GM12878 (cell line): ENCODE results near the gene CAPN10. TPM values are rescaled to one million over a fixed set of nuclear protein-coding genes. Genes with fewer than 3 reads are reported as not detected.

Experiments used
- ATAC-seq: fragments of 200-7000 bp; cut with Tn5 transposase; 3 replicates; pipeline ENCODE4 v1.9.1; 2020; ENCODE audit warnings: mild to moderate bottlenecking, moderate library complexity
- BruUV-seq: library from RNA; stranded (reverse); fragments of 400-500 nt; replicated peaks from 2 replicates; lab custom pipeline; 2021; lab: Mats Ljungman, UMichigan
- CTCF ChIA-PET: fragments of 300-600 bp; sonication (Branson Sonifier 250); formaldehyde crosslinking; extraction: SDS; loops from one replicate; lab custom pipeline; 2021; ENCODE audit warnings: inconsistent platforms; lab: Yijun Ruan, JAX
- POLR2A ChIA-PET: fragments of 350-600 bp; formaldehyde crosslinking; extraction: SDS; loops from one replicate; lab custom pipeline; 2021; ENCODE audit warnings: inconsistent platforms; lab: Charles Lee
- RAD21 ChIA-PET: fragments of 300-600 bp; sonication (Branson Sonifier 250); formaldehyde crosslinking; loops from one replicate; lab custom pipeline; 2023; ENCODE audit warnings: antibody characterized with exemption; ENCODE audit not compliant: unreplicated experiment; lab: Charles Lee
- SMC1A ChIA-PET: fragments of 300-600 bp; sonication (Branson Sonifier 250); formaldehyde crosslinking; loops from one replicate; lab custom pipeline; 2023; ENCODE audit not compliant: unreplicated experiment, uncharacterized antibody; lab: Charles Lee
- DNase-seq: peaks from one replicate; pipeline ENCODE4 v3.0.0-alpha.2; 2011; ENCODE audit warnings: low read depth, low spot score
- FAIRE-seq: peaks from 3 replicates; lab custom pipeline; 2011; peaks lifted over from hg19 to GRCh38; lab: Jason Lieb, UNC
- H2AFZ ChIP-seq: 2 replicates; pipeline ENCODE4 v1.6.0; 2011; ENCODE audit warnings: low read depth, low read length, control low read depth; ENCODE audit not compliant: control insufficient read depth
- H3K27ac ChIP-seq: 2 replicates; pipeline ENCODE4 v1.5.1; 2011; ENCODE audit warnings: control low read depth; ENCODE audit not compliant: control insufficient read depth, insufficient read depth
- H3K27me3 ChIP-seq, 2 experiments: replicated peaks in 1 of 2; 2 replicates each; pipeline versions ENCODE4 v1.6.0 to v1.6.1; 2011; ENCODE audit warnings: low read length in 1 of 2; ENCODE audit not compliant: control insufficient read depth in 2 of 2, insufficient read depth in 2 of 2
- H3K36me3 ChIP-seq, 2 experiments: 2 replicates each; pipeline ENCODE4 v1.5.1; 2011; ENCODE audit warnings: low read length in 1 of 2; ENCODE audit not compliant: control insufficient read depth in 2 of 2, insufficient read depth in 2 of 2
- H3K4me1 ChIP-seq: 2 replicates; pipeline ENCODE4 v1.6.1; 2011; ENCODE audit warnings: mild to moderate bottlenecking, low read length, moderate library complexity, mixed read lengths; ENCODE audit not compliant: control insufficient read depth, insufficient read depth
- H3K4me2 ChIP-seq: 2 replicates; pipeline ENCODE4 v1.6.0; 2011; ENCODE audit warnings: control low read depth; ENCODE audit not compliant: control insufficient read depth, insufficient read depth
- H3K4me3 ChIP-seq: fragments of 200-600 bp; sonication (generic); 2 replicates; pipeline ENCODE4 v1.5.1; 2016
- H3K79me2 ChIP-seq: 2 replicates; pipeline ENCODE4 v1.6.0; 2011; ENCODE audit warnings: low read length; ENCODE audit not compliant: control insufficient read depth, insufficient read depth
- H3K9ac ChIP-seq: 2 replicates; pipeline ENCODE4 v1.8.0; 2011; ENCODE audit warnings: low read length, control low read depth, mixed read lengths; ENCODE audit not compliant: control insufficient read depth, insufficient read depth
- H3K9me3 ChIP-seq: replicated peaks from 3 replicates; pipeline ENCODE4 v1.5.1; 2011; ENCODE audit warnings: mild to moderate bottlenecking, low read length; ENCODE audit not compliant: control insufficient read depth, insufficient read depth
- H4K20me1 ChIP-seq: 2 replicates; pipeline ENCODE4 v1.6.0; 2011; ENCODE audit not compliant: control insufficient read depth, insufficient read depth
- CBX3 ChIP-seq: fragments of 200-600 bp; sonication (generic); IDR thresholded peaks from 2 replicates; pipeline ENCODE4 v1.6.1; 2016; ENCODE audit warnings: low read depth, borderline replicate concordance
- CREM ChIP-seq: IDR thresholded peaks from 2 replicates; pipeline ENCODE4 v1.6.1; 2014; ENCODE audit warnings: antibody characterized with exemption, low read depth
- NFYB ChIP-seq: IDR thresholded peaks from 2 replicates; pipeline ENCODE4 v1.6.1; 2011; ENCODE audit warnings: low read depth, mild to moderate bottlenecking, low read length, improper control_type of control experiment, moderate library complexity; ENCODE audit not compliant: insufficient read depth
- POLR2AphosphoS5 ChIP-seq: IDR thresholded peaks from 2 replicates; pipeline ENCODE4 v1.6.1; 2011; ENCODE audit warnings: mild to moderate bottlenecking, low read length, inconsistent platforms
- SRF ChIP-seq, 2 experiments: IDR thresholded peaks; 2 replicates each; pipeline ENCODE4 v1.6.1; 2011; ENCODE audit warnings: low read depth in 2 of 2, low read length in 2 of 2, mild to moderate bottlenecking in 1 of 2, moderate library complexity in 1 of 2
- WGBS: methylation state at CpG from one replicate; pipeline ENCODE4 v1.1.6; 2016; ENCODE audit warnings: low lambda C conversion rate; ENCODE audit not compliant: insufficient replicate concordance, insufficient coverage; ENCODE audit errors: missing lambda C conversion rate; 5-methylcytosine and 5-hydroxymethylcytosine counted together
- in situ Hi-C: fragments of 300-500 bp; cut with MboI; formaldehyde crosslinking; loops from 9 replicates; pipeline ENCODE4 v1.14.3; 2018; ENCODE audit warnings: mixed read lengths
- intact Hi-C: fragments of 100-400 bp; cut with micrococcal nuclease; formaldehyde crosslinking; loops from one replicate; pipeline ENCODE4 v1.14.2; 2022; ENCODE audit not compliant: unreplicated experiment
- polyA plus RNA-seq, 11 experiments: library from polyadenylated mRNA; depleted of rRNA in 4 of 11; unstranded in 6 of 11; stranded (reverse) in 5 of 11; fragments of >200 nt; fragmentation: Nextera tagmentation in 4 of 11; fragmentation: Illumina TruSeq in 1 of 11; extraction: Ambion mirVana in 4 of 11; extraction: Trizol in 1 of 11; gene quantifications; 1 replicate in 1 of 11; 2 replicates in 10 of 11; pipeline versions ENCODE4 v1.2.1 to v1.2.3, GENCODE V29; 2011 to 2016; ENCODE audit warnings: inconsistent platforms in 2 of 11, missing spikeins in 2 of 11, low read depth in 1 of 11
- total RNA-seq, 4 experiments: library from RNA; depleted of rRNA in 3 of 4; stranded (reverse); fragments of >200 nt in 3 of 4; fragmentation: Illumina TruSeq in 1 of 4; extraction: Trizol in 1 of 4; gene quantifications; 2 replicates each; pipeline versions ENCODE4 v1.2.1 to v1.2.3, GENCODE V29; 2013 to 2021
- TF ChIP-seq, protein P1 (sequence below): fragments of 450-650 bp; IDR thresholded peaks from 2 replicates; pipeline ENCODE4 v1.6.1; 2018; ENCODE audit warnings: mild to moderate bottlenecking, low read depth, moderate library complexity; ENCODE audit not compliant: partially characterized antibody
- TF ChIP-seq, protein P2 (sequence below): fragments of 450-650 bp; IDR thresholded peaks from 2 replicates; pipeline ENCODE4 v1.6.1; 2016; ENCODE audit warnings: mild to moderate bottlenecking, moderate library complexity, borderline replicate concordance

The CAPN10 gene
- total and polyA plus RNA-seq, 10 of the 15 experiments (the other 5 are each of a cell fraction or from before 2014, with no cell fraction given), result 0.37 to 40.6 (median 17.5) TPM

DNA sequence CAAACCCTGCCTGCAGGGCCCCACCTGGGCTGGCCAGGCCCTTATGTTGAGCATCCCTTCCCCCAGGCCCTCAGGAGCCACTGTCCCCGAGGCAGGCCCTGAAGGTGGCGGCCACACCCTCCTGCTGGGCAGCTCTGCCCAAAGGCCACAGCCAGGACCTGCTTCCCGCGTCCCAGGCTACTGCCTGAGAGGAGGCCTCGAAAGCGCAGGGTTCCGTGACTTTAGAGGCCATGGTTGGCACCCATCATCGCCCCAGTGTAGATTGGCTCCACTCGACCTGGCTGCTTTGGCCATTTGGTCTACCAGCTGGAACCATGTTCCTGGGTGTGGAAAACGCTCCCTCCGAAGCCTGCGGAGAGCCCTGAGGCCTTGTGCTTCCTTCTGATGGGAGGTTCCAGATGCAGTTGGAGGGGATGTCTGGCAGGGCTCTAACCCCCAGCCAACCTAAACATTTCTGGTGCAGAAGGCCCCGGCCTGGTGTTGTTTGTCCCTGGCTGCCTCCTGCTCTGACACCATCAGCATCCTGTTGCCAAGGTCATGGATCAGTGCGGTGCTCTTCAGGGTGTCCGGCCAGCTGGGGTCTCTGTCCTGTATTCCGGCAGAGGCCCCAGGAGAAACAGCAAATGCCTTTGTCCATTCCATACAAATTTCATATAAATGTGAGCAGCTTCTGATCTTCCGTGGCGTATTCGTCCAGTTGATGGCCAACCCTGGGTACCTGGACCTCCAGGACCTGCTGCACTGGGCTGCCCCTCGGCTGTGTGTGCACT is 14.7 kb downstream of the CAPN10 start:
- H3K4me3 ChIP-seq, result no peak overlapping the region
- no peaks in the 10 kb centered on the region for H3K79me2 ChIP-seq
- H3K36me3 ChIP-seq, result peaks cover 0 to 11% of the 10 kb centered on the region in 2 experiments; a peak in 3 of 4 replicates
- no peaks in the 10 kb centered on the region for H3K27me3 ChIP-seq
- H3K9me3 ChIP-seq, result no peaks in the 10 kb centered on the region
- DNase-seq, result no peak
- RAD21 ChIA-PET, result no interaction called here
- H3K4me2 ChIP-seq, result no peak overlapping the region
- no TSS peak for BruUV-seq
- no peaks in the 10 kb centered on the region for H4K20me1 ChIP-seq
- FAIRE-seq, result no peak
- 91% methylated on average over 20 of the region's 20 CpGs for WGBS
- no peak overlapping the region for H2AFZ ChIP-seq
- CTCF ChIA-PET, result no interaction called here
- POLR2A ChIA-PET, result no interaction called here
- no peak for TF ChIP-seq NFYB
- TF ChIP-seq, protein P1, sequence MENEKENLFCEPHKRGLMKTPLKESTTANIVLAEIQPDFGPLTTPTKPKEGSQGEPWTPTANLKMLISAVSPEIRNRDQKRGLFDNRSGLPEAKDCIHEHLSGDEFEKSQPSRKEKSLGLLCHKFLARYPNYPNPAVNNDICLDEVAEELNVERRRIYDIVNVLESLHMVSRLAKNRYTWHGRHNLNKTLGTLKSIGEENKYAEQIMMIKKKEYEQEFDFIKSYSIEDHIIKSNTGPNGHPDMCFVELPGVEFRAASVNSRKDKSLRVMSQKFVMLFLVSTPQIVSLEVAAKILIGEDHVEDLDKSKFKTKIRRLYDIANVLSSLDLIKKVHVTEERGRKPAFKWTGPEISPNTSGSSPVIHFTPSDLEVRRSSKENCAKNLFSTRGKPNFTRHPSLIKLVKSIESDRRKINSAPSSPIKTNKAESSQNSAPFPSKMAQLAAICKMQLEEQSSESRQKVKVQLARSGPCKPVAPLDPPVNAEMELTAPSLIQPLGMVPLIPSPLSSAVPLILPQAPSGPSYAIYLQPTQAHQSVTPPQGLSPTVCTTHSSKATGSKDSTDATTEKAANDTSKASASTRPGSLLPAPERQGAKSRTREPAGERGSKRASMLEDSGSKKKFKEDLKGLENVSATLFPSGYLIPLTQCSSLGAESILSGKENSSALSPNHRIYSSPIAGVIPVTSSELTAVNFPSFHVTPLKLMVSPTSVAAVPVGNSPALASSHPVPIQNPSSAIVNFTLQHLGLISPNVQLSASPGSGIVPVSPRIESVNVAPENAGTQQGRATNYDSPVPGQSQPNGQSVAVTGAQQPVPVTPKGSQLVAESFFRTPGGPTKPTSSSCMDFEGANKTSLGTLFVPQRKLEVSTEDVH, result no peak
- no peak for TF ChIP-seq CBX3
- no peak for TF ChIP-seq SRF (IDR thresholded peaks at IDR 0.05; ENCODE audit: low read depth in 2 of 2, low read length in 2 of 2)
- TF ChIP-seq, protein P2, sequence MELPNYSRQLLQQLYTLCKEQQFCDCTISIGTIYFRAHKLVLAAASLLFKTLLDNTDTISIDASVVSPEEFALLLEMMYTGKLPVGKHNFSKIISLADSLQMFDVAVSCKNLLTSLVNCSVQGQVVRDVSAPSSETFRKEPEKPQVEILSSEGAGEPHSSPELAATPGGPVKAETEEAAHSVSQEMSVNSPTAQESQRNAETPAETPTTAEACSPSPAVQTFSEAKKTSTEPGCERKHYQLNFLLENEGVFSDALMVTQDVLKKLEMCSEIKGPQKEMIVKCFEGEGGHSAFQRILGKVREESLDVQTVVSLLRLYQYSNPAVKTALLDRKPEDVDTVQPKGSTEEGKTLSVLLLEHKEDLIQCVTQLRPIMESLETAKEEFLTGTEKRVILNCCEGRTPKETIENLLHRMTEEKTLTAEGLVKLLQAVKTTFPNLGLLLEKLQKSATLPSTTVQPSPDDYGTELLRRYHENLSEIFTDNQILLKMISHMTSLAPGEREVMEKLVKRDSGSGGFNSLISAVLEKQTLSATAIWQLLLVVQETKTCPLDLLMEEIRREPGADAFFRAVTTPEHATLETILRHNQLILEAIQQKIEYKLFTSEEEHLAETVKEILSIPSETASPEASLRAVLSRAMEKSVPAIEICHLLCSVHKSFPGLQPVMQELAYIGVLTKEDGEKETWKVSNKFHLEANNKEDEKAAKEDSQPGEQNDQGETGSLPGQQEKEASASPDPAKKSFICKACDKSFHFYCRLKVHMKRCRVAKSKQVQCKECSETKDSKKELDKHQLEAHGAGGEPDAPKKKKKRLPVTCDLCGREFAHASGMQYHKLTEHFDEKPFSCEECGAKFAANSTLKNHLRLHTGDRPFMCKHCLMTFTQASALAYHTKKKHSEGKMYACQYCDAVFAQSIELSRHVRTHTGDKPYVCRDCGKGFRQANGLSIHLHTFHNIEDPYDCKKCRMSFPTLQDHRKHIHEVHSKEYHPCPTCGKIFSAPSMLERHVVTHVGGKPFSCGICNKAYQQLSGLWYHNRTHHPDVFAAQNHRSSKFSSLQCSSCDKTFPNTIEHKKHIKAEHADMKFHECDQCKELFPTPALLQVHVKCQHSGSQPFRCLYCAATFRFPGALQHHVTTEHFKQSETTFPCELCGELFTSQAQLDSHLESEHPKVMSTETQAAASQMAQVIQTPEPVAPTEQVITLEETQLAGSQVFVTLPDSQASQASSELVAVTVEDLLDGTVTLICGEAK, result no peak
- TF ChIP-seq CREM, result no peak
- no peak for TF ChIP-seq POLR2AphosphoS5
- H3K9ac ChIP-seq, result no peak overlapping the region
- H3K27ac ChIP-seq, result no peak overlapping the region
- intact Hi-C loops (no loop called here), in situ Hi-C loops (no loop called here)
- no peaks in the 10 kb centered on the region for H3K4me1 ChIP-seq
- SMC1A ChIA-PET, result no interaction called here
- no peak for ATAC-seq
